GM18909 (cell line): ENCODE data around the gene AJM1.

ENCODE experiments used
- ATAC-seq: cut with Tn5 transposase; IDR thresholded peaks from one replicate; pipeline ENCODE4 v1.9.1; 2021; ENCODE audit warnings: mild to moderate bottlenecking; ENCODE audit not compliant: unreplicated experiment, poor library complexity

The AJM1 gene

DNA sequence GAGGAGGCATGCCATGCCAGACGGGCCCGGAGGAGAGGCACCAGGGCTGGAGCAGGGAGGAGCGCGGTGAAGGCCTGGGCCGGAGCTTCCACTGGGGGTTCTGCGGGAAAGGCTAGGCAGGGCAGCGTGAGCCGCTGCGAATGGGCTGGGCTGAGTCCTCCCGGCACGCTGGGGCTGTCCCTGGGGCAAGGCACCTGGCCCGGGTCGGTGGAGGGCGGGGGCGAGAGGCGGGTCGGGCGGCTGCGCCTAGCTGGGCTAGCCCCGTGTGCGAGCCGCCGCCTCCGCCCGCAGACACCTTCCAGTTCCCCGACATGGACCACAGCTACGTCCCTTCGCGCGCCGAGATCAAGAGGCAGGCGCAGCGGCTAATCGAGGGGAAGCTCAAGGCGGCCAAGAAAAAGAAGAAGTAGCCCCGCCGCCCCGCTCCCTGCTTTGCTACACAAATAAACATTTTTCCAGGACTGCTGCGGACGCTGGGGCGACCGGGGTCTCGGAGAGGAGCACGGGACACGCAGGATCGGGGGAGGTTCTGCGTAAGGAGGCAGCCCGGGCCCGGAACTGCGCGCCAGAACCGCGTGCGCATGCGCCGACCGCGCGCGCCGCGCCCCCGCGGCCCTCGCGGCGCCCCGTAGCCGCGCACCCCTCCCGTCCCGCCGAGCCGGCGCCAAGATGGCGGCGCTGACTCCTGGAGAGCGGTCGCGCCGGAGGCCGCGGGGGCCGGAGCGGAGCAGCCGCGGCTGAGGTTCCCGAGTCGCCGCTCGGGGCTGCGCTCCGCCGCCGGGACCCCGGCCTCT, 34.8 kb upstream of the AJM1 start, which contains the start of gene RABL6:
TSS of gene RABL6 (plus strand) at position 668 of the 794 bp plus-strand sequence. CDS start 249 bp downstream, outside the sequence.
- ATAC-seq = peak; percentile 78

DNA sequence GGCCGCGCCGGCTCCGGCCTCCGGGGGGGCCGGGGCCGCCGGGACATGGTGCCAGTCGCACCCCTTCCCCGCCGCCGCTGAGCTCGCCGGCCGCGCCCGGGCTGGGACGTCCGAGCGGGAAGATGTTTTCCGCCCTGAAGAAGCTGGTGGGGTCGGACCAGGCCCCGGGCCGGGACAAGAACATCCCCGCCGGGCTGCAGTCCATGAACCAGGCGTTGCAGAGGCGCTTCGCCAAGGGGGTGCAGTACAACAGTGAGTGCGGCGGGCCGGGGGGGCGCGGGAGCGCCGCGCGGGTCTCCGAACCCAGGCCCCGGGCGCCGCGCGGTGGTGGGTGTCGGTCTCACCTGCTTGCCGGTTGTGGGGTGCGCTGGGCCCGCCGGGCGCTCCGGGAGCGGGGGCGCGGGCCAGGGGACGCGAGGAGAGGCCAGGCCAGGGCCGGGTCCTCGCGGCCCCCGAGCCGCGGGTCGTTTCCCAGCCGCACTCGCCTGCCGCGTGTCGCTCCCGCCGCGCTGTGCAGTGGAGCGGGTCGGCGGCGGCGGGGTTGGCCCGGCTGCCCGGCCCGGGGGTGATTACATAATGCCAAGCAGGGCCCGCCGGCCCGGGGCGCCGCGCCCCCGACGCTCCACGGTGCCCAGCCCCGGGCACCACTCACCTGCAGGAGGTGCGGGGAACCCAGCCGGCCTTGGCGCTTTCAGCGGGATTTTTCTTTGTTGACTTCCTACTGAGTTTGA, 34.0 kb upstream of the AJM1 start:
- peak; percentile 41 for ATAC-seq

DNA sequence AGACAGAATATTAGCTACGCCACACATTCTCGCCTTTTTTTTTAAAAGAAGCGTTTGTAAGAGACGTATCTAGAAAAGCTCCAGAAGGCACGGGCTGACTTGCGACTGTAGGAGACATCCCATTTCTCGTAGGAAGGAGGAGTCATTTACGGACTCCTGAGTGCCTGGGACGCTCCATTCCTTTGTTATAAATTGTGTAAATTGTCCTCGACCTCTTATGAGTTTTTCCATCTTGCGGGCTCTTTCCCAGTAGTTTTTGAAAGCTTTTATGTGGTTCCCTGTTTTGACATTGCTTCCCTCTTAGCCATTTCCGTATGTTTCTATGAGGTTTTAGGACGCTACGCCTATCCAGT, 33.5 kb upstream of the AJM1 start:
- no peak for ATAC-seq

DNA sequence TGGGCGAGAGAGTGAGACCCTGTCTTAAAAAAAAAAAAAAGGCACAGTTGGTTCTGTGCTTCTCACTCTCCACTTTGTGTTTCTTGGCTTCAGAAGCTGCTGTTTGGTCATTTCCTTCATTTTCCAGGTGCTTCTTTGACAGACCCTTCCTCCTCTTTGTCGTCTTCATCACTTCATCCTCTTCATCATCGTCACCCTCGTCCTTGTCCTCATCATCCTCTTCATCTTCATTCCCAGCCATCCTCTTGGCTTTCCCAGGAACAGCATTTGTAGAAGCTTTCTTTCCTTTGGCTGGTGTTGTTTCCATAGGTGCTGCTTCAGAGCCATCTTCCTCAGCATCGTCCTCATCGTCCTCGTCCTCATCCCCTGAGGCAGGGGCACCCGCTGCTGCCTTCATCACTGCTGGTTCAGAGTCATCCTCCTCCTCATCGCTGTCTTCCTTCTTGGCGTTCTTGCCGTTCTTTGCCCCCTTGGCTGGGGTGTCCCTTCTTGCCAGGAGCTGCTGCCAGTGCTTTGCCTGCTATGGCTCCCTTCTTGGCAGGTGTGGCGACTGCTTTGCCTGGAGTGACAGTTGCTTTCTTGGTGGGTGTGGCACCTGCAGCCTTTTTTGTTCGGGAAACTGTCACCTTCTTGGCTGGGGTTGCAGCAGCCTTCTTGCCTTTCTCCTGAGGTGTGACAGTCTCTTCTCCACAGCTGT, 27.4 kb upstream of the AJM1 start:
- no peak for ATAC-seq

DNA sequence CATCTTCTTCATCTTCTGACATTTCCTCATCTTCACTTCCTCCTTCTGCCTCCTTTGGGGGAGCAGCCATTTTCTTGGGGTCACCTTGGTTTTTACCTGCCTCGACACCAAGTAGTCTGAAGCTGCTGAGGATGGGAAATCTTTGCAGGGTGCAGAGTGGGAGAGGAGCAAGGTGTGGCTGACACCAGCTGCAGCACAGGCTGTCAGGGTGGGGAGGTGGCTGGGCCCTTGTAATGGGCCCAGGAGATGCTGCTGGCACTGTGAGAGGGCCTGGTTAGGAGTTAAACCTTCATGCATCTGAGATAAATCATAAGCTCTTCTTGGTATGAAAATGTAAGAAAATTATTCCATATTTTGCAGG, 26.9 kb upstream of the AJM1 start:
- ATAC-seq = no peak

DNA sequence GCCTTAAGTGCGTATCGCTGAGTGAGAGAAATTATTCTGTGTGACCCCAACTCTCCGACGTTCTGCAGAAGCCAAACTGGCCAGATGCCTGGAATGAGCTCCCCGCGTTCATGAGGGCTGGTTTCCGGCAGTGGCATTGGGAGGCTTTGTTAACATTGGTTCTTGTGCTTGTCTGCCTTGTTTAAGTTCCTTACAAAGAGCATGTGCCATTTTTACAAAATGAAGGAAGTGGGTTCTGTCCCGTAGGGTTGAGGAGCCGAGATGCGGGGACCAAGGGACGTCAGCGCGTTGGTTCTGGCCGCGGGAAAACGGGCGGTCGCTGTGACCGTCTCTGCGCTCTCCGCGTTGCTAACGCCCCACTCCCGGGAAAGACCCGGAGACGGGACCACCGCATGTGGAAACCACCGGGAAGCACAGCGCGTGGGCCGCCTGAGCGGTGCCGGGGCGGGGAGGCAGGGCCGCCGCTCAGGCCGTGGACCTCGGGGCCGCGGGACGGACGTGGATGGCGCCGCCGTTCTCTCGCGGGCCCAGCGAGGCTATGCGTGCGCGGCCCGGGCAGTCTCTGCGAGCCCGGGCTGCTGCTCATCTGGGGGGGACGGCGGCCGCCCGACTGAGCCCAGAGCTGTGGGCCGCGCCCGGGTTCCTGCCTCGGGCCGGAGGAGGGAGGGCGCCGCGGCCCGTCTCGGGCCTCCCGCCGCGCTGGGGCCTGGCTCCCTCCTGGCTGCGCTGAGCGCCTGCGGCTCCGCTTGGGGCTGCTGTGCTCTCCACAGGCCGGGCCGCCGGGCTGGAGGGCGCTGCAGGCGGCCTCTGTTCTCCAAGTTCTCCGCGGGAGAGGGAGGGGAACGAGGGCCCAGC, 21.1 kb upstream of the AJM1 start:
- ATAC-seq = no peak

DNA sequence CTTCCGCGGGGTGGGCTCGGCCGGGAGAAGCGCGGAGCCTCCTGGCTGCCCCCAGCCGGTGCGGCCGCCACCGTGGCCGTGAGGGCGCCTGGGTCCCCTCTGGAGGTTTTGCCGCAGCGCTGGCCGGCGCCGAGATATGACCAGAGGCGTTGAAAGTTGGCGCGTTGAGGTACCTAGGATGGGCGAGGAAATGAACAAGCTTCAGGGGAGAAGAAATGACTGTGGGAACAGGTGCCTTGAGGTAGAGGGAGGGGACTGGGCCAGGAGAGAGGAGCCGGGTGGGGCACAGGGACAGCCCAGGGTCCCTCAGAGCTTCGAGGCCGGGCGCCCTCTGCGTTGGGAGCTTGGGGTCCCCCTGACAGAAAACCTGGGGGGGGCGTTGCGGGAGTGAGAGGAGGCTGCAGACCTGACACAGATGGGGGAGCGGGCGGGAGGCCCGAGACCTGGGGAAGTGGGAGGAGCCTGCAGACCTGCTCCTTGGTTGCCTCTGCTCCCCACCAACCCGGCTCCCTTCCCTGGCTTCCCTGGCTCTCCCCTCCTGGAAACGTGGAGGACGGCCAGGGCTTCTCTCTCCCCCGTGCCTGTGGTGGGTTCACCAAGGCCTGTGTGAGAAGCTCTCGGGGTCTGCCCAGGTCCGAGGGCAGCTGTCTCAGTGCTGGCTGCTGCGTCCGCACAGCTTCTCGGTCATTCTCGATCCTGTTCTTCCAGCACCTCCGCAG, 20.3 kb upstream of the AJM1 start:
- no peak for ATAC-seq

DNA sequence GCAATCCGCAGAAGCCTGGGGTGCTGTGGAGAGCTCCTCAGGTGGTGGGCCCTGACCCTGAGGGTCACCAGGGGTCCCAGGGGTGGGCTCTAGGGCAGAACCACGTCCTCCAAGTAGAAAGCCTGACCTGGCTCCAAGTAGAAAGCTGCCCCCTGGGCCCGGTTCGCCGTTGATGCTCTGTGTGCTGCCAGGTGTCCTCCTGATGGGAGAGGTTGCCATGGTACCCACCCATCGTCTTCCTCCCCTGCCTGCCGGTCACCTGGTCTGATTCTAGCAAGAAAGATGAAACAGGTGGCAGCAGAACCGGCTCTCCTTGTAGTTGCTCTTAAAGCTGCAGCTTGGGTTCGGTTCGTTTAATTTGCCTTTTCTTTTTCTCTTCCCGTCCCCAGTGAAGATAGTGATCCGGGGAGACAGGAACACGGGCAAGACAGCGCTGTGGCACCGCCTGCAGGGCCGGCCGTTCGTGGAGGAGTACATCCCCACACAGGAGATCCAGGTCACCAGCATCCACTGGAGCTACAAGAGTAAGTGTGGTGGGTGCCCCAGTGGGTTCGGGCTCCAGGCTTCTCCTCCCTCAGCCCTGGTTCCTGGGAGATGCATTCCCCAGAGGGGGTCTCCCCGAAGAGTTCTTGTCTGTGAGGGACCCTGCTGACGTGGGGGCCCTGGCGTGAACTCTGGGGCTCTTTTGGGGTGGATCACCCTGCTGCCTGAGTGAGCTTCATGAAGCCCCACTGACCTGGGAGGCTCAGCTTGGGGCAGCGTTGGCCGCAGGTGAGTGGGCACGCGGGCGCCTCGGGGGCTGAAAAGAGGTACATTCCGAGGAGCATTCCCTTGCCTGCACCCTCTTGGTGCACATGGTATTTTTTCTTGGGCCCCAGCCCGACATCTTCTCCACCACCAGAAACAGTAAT, 18.9 kb upstream of the AJM1 start:
- no peak for ATAC-seq

DNA sequence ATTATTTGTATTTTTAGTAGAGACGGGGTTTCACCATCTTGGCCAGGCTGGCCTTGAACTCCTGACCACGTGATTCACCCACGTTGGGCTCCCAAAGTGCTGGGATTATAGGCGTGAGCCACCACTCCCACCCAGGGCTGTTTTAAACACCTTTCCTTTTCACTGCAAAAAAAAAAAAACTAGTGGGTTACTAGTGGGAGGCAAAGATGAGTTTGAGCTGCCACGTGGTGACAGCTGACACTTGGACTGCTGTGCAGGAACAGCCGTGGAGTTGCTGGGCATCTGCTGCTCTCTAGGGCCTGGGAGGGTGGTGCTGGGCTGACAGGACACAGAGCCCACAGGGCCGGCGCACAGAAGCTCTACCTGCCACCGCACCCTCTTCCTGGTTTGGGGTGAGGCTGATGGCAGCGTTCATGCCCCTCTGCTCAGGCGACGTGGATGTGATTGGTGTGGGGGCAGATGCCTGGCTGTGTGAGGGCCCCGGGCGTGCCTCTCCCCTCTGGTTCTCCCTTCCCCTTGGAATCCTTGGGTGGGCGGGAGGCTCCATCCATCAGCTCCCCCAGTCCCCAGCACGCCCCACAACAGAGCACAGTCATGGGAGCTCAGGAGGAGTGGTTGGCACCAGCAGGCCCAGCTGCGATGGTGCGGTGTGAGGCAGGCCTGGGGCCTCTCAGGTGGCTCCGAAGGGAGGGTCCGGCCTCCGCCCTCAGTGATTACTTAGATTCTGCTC, 17.6 kb upstream of the AJM1 start:
- ATAC-seq = no peak

DNA sequence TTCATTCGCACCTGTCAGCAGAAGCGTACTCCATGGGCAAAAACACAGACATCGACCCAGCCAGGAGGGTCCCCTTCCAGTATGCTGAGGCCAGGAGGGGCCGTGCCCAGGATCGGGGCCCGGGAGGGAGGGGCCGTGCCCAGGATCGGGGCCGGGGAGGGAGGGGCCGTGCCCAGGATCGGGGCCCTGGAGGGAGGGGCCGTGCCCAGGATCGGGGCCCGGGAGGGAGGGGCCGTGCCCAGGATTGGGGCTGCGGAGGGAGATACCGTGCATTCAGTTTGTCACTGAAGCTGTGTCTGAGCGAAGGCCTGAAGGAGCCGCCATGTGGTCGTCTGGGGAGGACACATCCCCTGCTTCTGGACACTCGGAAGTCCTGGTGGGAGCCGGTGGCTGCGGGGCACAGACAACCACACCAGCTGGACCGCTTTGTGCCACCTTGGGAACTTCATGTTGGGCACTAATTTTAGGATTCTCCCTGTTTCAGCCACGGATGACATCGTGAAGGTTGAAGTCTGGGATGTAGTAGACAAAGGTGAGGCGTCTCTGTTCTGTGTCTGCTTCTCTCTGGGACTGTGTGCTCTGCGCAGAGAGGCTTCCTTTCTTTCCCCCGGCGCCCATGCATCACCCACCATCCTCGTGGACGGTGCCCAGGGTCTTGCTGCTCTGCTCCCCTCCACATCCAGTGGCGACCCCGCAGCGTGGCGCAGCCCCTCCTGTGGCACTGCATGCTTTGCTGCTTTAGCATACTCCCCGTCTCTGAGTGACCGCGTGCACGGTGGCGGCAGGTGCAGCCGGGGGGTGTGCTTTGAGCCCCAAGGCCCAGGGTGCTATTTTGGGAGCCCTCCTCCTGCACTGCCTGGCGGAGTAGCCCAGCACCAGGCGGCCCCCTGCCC, 16.7 kb upstream of the AJM1 start:
- no peak for ATAC-seq

DNA sequence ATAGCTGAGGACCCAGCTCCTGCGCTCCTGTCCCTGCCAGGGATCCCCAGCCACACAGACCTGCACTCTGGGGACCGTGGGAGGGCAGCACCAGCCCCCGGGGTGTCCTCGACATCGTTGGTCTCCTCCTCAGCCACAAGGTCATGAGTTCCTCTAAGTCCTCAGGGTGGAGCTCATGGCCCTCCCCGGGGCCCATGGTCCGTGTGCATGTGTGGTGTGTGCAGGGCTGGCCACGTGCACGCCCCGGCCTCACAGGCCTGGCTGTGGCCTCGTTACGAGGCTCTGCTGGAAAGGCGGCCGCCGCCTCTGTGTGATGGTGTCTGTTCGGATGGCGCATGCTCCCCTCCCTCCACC, 16.1 kb upstream of the AJM1 start:
- ATAC-seq = no peak

DNA sequence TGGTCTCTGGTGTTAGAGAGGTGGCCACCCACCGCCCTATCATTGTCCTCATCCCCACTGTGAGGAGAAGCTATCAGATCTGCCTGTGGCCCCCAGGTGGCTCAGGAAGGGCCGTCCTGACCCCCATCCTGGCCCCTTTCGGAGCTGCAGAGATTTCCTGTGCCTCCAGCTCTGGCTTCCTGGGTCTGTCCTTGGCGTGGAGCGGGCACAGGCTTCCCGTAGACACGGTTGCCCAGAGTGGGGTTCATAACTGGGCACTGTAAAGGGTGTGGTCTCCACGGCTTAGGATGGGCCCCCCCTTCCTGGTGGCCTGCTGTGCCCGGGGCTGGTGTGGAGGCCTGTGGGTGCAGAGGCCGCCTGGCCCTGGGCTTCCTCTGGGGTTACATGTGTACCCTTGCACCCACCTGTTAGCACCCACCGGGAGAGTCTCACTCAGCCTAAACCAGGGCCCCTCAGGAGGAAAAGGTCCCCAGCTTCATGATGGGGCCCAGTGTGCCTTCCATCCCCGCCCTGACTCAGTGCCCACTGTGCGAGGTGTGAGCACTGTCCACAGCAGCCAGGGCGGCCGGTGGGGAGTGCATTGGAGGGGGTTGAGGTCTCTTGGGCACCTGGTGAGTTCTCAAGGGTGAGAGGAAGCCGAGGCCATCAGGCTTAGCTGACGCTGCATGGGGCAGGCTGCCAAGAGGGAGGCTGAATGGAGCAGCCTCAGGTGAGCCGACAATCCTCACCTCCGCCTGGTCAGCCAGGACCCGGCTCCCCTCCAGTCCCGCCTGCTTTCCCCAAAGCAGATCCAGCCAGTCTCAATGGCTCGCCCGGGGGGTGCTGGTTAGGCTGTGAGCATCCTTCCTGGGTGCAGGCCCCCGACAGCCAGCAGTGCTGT, 15.3 kb upstream of the AJM1 start:
- ATAC-seq = no peak

DNA sequence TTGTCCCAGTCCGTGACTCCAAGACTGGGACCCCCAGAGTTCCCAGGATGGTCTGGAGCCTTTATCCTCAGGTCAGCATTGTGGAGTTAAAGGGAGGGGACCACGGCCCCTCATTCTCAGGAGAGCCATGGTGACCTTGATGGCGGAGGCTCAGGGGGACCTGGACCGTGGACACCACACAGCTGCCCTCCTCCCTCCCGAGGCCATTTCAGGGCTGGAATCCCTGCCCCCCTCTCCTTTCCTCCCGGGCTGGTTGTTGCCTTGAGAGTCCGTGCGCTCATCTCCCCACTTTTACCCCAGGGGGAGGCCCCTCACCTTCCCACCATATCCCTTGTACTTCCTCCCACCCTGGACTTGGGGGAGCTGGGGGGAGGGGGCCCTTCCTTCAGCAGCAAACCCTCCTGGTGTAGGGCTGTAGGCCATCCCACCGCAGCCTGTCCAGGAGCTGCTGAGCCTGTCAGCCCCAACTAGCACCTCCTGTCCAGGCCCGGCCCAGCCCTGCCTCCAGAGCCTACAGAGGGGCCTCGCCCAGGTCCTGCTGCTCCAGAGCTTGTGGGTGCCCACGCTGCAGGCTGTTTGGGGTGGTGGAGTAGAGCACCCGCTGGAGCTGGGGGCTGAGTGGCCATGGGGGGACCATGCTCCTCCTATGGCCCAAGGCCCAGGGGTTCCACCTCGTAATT, 14.3 kb upstream of the AJM1 start:
- ATAC-seq = no peak

DNA sequence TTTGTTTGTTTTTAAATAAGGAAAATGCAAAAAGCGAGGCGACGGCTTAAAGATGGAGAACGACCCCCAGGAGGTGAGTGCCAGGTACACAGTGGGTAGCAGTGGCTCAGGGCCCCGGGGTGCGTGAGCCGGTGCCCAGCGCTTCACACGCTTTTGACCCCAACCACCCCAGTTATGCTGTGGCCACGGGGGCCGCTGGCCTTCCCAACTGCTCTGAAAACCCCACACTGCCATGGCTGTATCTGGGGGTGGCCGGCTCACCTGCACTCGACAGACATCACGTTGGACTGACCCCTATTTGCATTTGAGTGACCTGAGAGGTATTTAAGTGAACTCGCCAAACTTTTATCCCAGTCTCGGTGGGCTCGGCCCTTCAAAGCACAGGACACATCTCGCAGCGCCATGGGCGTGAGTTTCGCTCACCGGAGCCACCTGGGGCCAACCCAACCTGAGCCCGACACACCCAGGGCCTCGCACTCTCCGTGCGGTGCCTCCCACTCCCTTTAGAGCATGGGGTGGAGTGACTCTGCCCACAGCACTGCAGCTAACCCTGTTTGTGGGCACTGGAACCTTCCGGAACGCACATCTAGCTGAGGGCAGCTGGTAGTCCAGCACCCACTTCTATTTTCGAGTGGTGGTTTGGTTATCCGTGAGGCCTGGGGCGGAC, 13.7 kb upstream of the AJM1 start:
- no peak for ATAC-seq

DNA sequence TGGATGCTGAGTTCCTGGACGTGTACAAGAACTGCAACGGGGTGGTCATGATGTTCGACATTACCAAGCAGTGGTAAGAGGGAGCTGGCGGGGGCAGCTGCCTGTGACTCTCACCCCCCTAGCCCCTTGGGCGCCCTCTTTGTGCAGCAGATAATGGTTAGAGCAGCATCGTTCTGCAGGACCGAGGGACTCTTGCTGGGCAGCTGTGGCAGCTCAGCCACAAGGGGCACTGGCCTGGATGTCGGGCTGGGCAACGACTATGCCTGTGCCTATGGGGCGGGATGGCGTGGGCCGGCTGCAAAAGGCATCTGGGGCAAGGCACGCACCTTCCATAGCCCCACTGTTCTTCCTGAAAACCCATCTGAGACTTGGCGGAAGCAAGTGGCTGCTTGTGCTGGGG, 12.9 kb upstream of the AJM1 start:
- ATAC-seq = no peak
